Ectodermal cell (in vitro differentiated cells): ENCODE data around the gene EXTL2. TPM values are rescaled to one million over a fixed set of nuclear protein-coding genes. Genes with fewer than 3 reads are reported as not detected.
"Not testable (repeated sequence)": the region's sequence is repeated elsewhere in the genome, so short reads cannot be mapped to it uniquely, and the experiment has no call there.

Experiments
- H3K27ac ChIP-seq: 2 replicates; pipeline ENCODE4 v1.7.0; 2013; ENCODE audit warnings: mild to moderate bottlenecking, low read depth, low read length; ENCODE audit not compliant: insufficient read depth, poor library complexity, severe bottlenecking
- H3K27me3 ChIP-seq: 2 replicates; pipeline ENCODE4 v1.7.0; 2013; ENCODE audit warnings: mild to moderate bottlenecking, low read length; ENCODE audit not compliant: insufficient read depth, control insufficient read depth, poor library complexity, severe bottlenecking
- H3K36me3 ChIP-seq: one replicate; pipeline ENCODE4 v1.7.0; 2013; ENCODE audit warnings: low read length; ENCODE audit not compliant: control insufficient read depth, insufficient read depth
- H3K4me1 ChIP-seq: one replicate; pipeline ENCODE4 v1.7.0; 2013; ENCODE audit warnings: low read length; ENCODE audit not compliant: control insufficient read depth, insufficient read depth
- H3K4me3 ChIP-seq: 2 replicates; pipeline ENCODE4 v1.7.0; 2013; ENCODE audit warnings: low read depth, low read length, control low read depth; ENCODE audit not compliant: insufficient read depth
- H3K9me3 ChIP-seq: 2 replicates; pipeline ENCODE4 v1.7.0; 2013; ENCODE audit warnings: mild to moderate bottlenecking, low read length, moderate library complexity; ENCODE audit not compliant: control insufficient read depth
- whole genome bisulfite sequencing, 2 experiments: methylation state at CpG; one replicate each; pipeline ENCODE4 v1.1.7; 2013; ENCODE audit warnings: missing lambda C conversion rate in 2 of 2; 5-methylcytosine and 5-hydroxymethylcytosine counted together
- polyA plus RNA-seq, 4 experiments: library from polyadenylated mRNA; stranded (reverse); fragments of 50-300 nt; gene quantifications; one replicate each; pipeline ENCODE4 v1.2.3, GENCODE V29; 2013

The EXTL2 gene, protein sequence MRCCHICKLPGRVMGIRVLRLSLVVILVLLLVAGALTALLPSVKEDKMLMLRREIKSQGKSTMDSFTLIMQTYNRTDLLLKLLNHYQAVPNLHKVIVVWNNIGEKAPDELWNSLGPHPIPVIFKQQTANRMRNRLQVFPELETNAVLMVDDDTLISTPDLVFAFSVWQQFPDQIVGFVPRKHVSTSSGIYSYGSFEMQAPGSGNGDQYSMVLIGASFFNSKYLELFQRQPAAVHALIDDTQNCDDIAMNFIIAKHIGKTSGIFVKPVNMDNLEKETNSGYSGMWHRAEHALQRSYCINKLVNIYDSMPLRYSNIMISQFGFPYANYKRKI
- 71.1 TPM for polyA plus RNA-seq (2013, experiment 1 of 4)
- polyA plus RNA-seq (2013, experiment 2 of 4), result 74.7 TPM
- 57.3 TPM for polyA plus RNA-seq (2013, experiment 3 of 4)
- 62.6 TPM for polyA plus RNA-seq (2013, experiment 4 of 4)

DNA sequence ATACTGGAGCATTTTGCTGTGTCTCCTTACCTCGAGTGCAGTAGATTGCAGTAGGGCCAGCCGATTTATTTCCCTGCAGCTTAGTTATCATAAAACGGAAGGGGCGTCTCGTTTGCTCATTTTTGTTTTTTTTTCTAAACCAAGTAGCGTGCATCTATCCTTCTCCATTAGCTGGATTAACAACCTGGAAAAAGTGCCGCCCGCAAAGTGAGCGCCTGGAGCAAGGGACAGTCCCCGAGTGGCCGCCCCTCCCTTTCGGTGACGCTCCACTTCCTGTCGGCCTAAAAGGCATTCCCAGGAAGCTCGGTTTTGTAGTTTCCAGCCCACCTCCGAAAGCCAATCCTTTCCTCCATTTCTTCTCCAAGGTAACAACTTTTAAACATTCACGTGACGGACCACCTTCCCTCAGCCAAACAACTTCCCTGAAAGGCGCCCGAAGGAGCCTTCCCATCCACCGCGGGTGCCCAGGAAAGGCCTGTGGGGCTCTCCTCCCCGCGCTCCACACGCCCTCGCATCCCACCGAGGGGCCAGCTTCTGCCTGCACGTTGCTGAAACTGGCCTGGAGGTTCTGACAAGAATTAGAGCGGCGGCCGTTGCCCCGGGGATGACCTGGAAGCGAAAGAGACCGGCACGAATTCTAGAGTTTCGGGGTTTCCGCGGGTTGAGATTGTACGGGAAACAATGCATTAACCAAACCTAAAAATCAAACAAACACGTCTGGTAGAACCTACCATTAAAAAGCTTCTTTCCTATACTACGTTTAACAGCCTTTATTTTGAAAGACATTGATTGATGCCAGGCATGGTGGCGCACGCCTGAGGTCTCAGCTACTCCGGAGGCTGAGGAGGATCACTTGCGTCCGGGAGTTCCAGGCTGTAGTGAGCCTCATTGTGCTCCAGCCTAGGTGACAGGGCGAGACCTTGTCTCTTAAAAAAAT, at the start of gene EXTL2:
Gene EXTL2 (minus strand): TSS at position 240 of the 937 bp plus-strand sequence. CDS start 6,085 bp downstream, outside the sequence.
- WGBS, 2 experiments, result 0% methylated on average over 47 of the region's 47 CpGs
- peak within 1 kb of the TSS; percentile 97 for H3K27ac ChIP-seq
- peaks cover 13% of the 10 kb centered on the region for H3K36me3 ChIP-seq
- H3K9me3 ChIP-seq, result no peaks in the 10 kb centered on the region
- H3K4me1 ChIP-seq, result no peaks in the 10 kb centered on the region
- H3K27me3 ChIP-seq, result no peaks in the 10 kb centered on the region
- H3K4me3 ChIP-seq, result peak within 1 kb of the TSS; percentile 95

DNA sequence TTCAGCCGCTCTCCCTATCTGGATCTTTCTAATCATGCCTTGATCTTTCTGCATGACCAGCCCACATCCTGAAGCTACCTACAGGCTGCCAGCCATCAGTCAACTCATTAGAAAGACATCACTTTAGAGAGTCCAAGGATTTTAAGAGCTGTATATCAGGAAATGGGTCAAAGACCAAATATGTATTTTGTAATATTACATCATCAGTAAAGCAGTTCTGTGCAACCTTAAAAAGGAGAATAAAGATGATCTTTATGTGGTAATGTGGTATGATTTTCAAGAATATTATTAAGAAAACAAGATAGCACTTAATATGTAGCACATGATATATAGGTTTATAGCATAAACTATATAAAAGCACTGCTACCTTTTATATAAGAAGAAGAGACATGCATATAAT, 48.9 kb upstream of the EXTL2 start:
- Histone ChIP-seq H3K27me3 (no peaks in the 10 kb centered on the region), H3K4me1 (no peaks in the 10 kb centered on the region), H3K4me3 (no peak overlapping the region), H3K27ac (no peak overlapping the region), H3K36me3 (no peaks in the 10 kb centered on the region), H3K9me3 (no peaks in the 10 kb centered on the region)
- WGBS, 2 experiments, result 80 to 95% methylated on average over 1 of the region's 1 CpG

DNA sequence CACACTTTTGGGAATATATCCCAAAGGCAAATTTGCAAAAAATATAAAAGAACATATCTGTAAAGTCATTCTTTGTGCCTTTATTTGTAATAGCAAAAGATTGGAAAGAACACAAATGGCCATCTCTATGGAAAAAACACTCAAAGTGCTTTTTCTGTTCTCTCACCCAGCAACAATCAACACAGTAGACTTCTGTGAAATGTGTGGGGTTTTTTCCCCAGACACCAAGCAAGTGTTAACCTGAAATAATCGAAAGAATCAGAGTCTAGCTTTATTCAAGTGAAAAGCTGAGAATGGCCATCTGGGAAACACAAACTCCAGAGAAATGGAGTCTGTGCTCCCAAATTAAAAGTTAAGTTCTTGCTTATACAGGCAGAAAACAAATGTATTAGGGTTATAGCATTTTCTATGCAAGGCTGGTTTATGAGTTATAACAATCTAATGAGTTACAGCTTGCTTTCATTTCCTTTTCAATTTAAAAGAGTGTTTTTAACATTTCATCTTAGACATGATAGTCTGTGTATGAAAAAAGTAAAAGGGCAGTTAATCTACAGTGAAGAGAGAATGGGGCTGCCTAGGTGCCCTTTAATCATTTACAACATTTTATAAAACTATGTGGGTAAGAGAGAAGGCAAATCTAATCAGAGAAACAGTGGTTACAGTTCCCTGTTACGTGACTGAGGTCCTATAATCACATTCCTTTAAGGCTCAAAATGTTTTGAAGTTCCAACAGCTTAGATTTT, 47.8 kb upstream of the EXTL2 start:
- H3K4me3 ChIP-seq, result no peak overlapping the region
- no peaks in the 10 kb centered on the region for H3K27me3 ChIP-seq
- peaks cover 5% of the 10 kb centered on the region for H3K36me3 ChIP-seq
- H3K4me1 ChIP-seq, result no peaks in the 10 kb centered on the region
- no peak overlapping the region for H3K27ac ChIP-seq
- 94% methylated on average over 2 of the region's 2 CpGs for WGBS, 2 experiments
- no peaks in the 10 kb centered on the region for H3K9me3 ChIP-seq

DNA sequence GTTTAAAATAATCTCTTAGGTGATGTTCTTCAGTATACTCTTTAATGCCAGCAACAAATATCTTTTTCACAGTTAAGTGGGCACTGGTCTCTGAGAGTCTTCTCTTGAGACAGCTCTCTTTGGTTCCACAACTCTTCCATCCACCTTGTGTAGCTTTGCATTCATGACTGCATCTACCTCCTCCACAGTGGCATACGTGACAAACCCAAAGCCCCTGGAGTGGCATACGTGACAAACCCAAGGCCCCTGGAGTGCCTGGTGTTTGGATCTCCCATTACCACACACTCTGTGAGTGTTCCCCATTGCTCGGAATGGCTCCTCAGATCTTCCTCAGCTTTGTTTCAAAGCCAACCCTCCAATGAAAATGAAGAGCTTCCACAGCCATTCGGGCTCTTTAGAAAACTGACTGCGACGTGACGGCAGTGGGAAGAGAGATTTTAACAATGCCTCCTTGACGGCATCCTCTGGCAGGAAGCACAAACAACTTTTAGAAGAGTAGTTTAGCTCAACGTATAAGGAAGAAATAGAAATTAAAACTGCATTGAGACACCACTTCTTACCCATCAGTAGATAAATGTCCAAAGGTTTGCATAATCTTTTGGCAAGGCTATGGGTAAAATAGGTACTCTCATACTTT, 47.1 kb upstream of the EXTL2 start:
- no peaks in the 10 kb centered on the region for H3K4me1 ChIP-seq
- 91 to 93% methylated on average over 8 to 9 of the region's 9 CpGs for WGBS, 2 experiments
- no peaks in the 10 kb centered on the region for H3K9me3 ChIP-seq
- peaks cover 5% of the 10 kb centered on the region for H3K36me3 ChIP-seq
- H3K27me3 ChIP-seq, result no peaks in the 10 kb centered on the region
- H3K4me3 ChIP-seq, result no peak overlapping the region
- no peak overlapping the region for H3K27ac ChIP-seq

DNA sequence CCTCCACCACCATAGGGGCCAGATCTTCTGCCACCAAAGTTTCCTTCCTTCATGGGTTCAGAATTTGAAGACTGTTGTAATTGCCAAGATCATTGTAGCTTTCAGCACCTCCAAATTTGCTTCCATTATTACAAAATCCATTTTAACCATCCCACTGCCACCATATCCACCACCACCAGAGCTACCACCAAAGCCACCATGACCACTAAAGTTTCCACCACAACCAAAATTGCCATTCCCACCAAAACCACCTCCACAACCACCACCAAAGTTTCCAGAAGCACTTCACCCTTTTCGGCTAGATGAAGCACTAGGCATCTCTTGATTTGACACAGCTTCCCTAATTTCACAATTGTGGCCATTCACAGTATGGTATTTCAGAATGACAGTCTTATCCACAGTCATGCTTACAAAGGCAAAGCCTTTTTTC, 46.5 kb upstream of the EXTL2 start:
- Histone ChIP-seq H3K36me3 (peaks cover 5% of the 10 kb centered on the region), H3K27ac (no peak overlapping the region), H3K27me3 (no peaks in the 10 kb centered on the region), H3K9me3 (no peaks in the 10 kb centered on the region), H3K4me1 (no peaks in the 10 kb centered on the region), H3K4me3 (no peak overlapping the region)
- 94% methylated on average over 1 of the region's 1 CpG for WGBS, 2 experiments

DNA sequence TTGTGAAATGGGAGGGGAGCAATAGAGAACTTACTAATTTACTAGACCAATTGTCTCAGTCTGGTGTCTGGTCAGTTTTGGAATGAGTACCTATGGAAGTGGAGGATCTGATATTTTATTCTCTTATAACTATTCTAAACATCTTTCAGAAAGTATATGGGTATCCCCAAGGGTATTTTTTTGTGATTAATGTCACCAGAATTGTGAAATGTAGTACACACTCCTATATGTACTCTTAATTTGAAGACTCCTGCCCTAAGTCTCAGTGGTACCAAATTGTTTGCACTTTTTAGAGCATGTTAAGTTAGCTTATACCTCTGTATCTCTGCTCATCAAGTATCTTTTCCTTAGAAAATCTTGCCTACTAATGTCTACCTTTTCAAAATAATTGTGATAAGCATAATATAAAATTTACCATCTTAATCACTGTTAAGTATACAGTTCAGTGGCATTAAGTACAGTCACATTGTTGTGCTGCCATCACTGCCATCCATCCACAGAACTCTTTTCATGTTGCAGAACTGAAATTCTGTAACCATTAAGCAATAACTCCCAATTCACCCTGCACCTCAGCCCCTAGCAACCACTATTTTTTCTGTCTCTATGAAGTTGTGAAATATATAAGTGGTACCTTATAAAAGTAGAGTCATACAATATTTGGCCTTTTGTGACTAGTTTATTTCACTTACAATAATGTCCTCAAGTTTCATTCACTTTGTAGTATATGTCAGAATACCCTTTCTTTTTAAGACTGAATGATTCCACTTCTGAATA, 41.7 kb upstream of the EXTL2 start:
- H3K36me3 ChIP-seq, result peaks cover 8% of the 10 kb centered on the region
- no peaks in the 10 kb centered on the region for H3K27me3 ChIP-seq
- no peak overlapping the region for H3K27ac ChIP-seq
- no peaks in the 10 kb centered on the region for H3K4me1 ChIP-seq
- no peak overlapping the region for H3K4me3 ChIP-seq
- H3K9me3 ChIP-seq, result no peaks in the 10 kb centered on the region

DNA sequence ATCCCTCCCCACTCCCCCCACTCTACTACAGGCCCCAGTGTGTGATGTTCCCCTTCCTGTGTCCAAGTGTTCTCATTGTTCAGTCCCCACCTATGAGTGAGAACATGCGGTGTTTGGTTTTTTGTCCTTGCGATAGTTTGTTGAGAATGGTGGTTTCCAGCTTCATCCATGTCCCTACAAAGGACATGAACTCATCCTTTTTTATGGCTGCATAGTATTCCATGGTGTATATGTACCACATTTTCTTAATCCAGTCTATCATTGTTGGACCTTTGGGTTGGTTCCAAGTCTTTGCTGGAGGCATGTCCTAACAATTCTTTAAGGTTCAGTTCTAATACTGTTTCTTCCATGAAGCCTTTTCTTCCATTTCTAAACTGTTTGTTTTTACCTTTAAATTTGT, 38.9 kb upstream of the EXTL2 start:
- H3K9me3 ChIP-seq, H3K36me3 ChIP-seq: not testable (repeated sequence)

DNA sequence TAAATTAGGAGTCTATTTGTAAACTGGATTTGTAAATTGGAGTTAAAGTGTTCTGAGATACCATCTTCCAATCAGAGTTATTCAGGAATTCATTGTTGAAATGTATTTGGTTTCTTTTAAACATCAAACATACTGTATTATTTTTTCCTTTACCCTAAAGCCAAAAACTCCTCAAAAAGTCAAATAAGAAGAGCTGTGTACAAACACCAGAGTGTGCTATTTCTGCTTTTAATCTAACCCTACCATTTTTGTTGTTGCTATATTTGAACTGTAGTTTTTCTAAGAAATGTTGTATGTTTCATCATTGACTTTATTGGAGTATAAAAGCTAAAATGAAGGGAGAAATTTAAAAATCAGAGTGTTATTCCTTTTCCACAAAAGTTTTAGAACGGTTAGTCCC, 37.1 kb upstream of the EXTL2 start:
- Histone ChIP-seq H3K27me3 (no peaks in the 10 kb centered on the region), H3K36me3 (peaks cover 3% of the 10 kb centered on the region), H3K4me3 (no peak overlapping the region), H3K9me3 (no peaks in the 10 kb centered on the region), H3K27ac (no peak overlapping the region), H3K4me1 (no peaks in the 10 kb centered on the region)
- 83 to 90% methylated on average over 1 of the region's 1 CpG for WGBS, 2 experiments

More for the DNA sequence above, 38.9 kb upstream of the EXTL2 start:
- no CpG with 5 or more reads among the region's 2 CpGs for WGBS, 2 experiments
- H3K27ac ChIP-seq, H3K27me3 ChIP-seq, H3K4me1 ChIP-seq, H3K4me3 ChIP-seq: not testable (repeated sequence)

DNA sequence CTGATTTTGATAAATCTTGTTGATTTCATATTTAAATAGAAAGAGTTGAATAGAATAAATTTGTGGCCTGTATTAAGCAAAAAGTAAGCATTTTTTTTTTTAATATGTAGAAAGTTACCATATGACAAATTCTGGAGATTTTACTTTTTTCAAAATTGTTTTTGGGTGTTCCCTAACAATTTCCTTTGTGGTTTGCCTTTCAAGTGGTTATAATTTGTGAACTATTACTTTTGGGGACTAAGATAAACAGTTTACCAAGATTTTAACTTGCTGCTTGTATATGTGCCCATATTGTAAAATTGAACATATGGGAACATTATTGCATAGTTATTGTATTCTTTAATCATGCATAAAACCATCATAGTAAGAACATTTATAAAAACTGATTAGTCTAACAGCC, 35.9 kb upstream of the EXTL2 start:
- Histone ChIP-seq H3K27ac (no peak overlapping the region), H3K27me3 (no peaks in the 10 kb centered on the region), H3K9me3 (no peaks in the 10 kb centered on the region), H3K4me1 (no peaks in the 10 kb centered on the region), H3K36me3 (peaks cover 3% of the 10 kb centered on the region), H3K4me3 (no peak overlapping the region)
